SK-N-MC (cell line): Measurements from ENCODE around the gene TMEM40.

Experiments used
- EZH2 ChIP-seq: fragments of 200-600 bp; sonication (generic); IDR thresholded peaks from one replicate; pipeline ENCODE4 v1.6.1; 2017; ENCODE audit warnings: antibody characterized with exemption
- FOXP2 ChIP-seq: optimal IDR thresholded peaks from 2 replicates; pipeline ENCODE3; 2011; ENCODE audit warnings: mild to moderate bottlenecking, moderate library complexity; ENCODE audit not compliant: insufficient read depth; ENCODE audit errors: extremely low read length, control extremely low read depth
- POLR2AphosphoS5 ChIP-seq: IDR thresholded peaks from 2 replicates; pipeline ENCODE4 v1.6.1; 2012; ENCODE audit warnings: mild to moderate bottlenecking, low read depth, low read length, borderline replicate concordance

- TF ChIP-seq POLR2AphosphoS5 (no peak), EZH2 (no peak), FOXP2 (no peak)
Measured at GRCh38 chr3:12758025-12758781, 856 bp downstream of the TMEM40 start.
